ENCODE results near the gene RAB28.

- no peak for TF ChIP-seq CTCF (IDR thresholded peaks at IDR 0.05; ENCODE audit: insufficient read depth, low read length, poor library complexity, severe bottlenecking)
- TF ChIP-seq EZH2phosphoT487 (conservative IDR thresholded peaks at IDR 0.05; ENCODE audit: low read length): no peak
These were observed 2.6 kb downstream of the RAB28 start for GRCh38 chr4:13481569-13481968.
